Uterus (tissue), 2 donors: ENCODE measurements around the gene MTREX.

Experiments
- CTCF ChIP-seq, 4 experiments: fragments of 200-600 bp in 2 of 4; fragments of 450-650 bp in 2 of 4; sonication (generic) in 2 of 4; IDR thresholded peaks; one replicate each; pipeline ENCODE4 v1.5.1; 2016 to 2019; ENCODE audit warnings: antibody characterized with exemption in 4 of 4, mild to moderate bottlenecking in 2 of 4, moderate library complexity in 1 of 4
- POLR2A ChIP-seq, 2 donors: fragments of 450-650 bp; IDR thresholded peaks; one replicate each; pipeline ENCODE4 v1.6.1; 2016; ENCODE audit warnings: antibody characterized with exemption in 2 of 2, mild to moderate bottlenecking in 1 of 2, moderate library complexity in 1 of 2

- TF ChIP-seq POLR2A (IDR thresholded peaks at IDR 0.05) (no peak), CTCF (IDR thresholded peaks at IDR 0.05) (no peak)
Measured at GRCh38 chr5:55472642-55473041, 164.9 kb downstream of the MTREX start.
